NCI-H1105 treated with DMSO at 0.1 percent for 48 hours (cell line): ENCODE data around the gene AKAP8.
"Not testable (repeated sequence)": the region's sequence is repeated elsewhere in the genome, so short reads cannot be mapped to it uniquely, and the experiment has no call there.

Experiments used
- DNase-seq: peaks from one replicate; lab custom pipeline; 2025; lab: John Stamatoyannopoulos, UW

Gene AKAP8

DNA sequence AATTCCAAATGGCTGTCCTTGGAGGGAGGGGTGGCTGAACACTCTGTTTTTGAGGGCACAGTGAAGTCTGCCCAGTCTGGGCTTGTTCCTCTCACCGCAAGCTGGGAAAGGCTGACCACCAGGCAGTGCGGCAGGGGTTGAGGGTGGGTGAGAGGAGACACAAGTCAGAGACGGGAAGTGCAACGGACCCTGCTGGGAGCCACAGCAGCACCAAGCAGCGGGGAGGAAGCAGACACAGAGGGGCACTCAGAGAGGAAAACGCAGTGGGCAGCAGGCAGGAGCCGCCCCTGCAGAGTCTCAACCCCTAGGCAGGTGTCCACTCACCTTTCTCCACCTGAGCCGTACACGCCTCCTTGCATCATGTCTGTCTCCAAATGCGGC, 23.6 kb upstream of the AKAP8 start:
- DNase-seq: no peak

DNA sequence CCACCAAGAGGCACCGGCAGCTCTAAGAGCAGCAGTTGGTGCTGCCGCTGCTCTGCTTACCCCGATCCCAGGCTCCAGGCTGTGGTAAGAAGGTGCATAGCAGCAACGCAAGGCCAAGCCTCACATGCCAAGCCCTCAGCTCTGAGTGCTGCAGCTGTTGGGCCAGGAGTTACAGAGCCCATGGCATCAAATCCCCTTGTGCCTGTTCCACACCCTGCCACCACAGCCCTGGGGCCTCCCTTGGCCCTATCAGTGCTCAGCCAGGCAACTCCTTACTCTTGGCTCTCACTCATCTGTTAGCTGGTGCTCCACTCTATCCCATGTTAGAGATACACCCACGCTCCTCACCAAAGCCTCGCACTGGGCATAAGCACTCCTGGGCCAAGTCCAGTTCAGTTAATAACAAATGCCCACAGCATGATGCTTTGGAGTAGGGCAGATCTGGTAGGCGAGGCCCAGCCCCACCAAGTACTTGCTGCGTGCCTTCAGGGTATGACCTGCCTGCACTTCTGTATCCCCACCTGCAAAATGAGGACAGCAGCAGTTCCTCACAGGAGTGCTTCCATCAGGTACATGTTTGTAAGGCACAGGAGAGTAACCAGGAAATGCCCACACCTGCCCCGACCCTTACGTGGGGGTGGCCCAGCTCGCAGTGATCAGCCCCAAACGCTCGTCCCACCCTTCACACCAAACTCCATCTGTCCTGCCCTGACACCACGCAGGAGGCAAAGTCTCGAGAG, 23.0 kb upstream of the AKAP8 start:
- DNase-seq: no peak

- no peak for DNase-seq
These were observed 21.8 kb upstream of the AKAP8 start for GRCh38 chr19:15401397-15401710.

- DNase-seq: no peak
These were observed 21.2 kb upstream of the AKAP8 start for GRCh38 chr19:15400521-15401396.

GRCh38 chr19:15399635-15400034, 20.0 kb upstream of the AKAP8 start:
- no peak for DNase-seq

GRCh38 chr19:15399234-15399515, 19.6 kb upstream of the AKAP8 start:
- DNase-seq: no peak

GRCh38 chr19:15398501-15399233, 19.1 kb upstream of the AKAP8 start:
- no peak for DNase-seq

GRCh38 chr19:15397782-15398181, 18.2 kb upstream of the AKAP8 start:
- no peak for DNase-seq

- no peak for DNase-seq
These were observed 17.6 kb upstream of the AKAP8 start for GRCh38 chr19:15397236-15397635.

DNA sequence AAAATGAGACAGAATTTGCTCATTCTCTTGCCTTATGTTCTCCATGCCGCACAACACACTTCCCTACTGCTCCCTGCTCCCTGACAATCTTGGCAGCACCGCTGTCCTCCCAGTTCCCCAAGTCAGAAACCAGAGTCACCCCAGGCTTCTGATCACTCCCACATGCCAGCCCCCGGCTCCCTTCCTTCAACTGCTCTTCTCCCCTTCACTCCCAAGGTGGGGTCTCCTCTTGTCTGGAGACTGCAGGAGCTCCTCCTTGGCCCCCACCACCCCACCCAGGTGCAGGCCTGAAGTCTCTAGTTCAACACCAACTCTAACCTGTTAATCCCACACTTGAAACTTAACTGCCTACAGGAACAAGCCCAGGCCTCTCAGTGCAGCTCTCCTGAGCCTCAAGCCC, 16.8 kb upstream of the AKAP8 start:
- no peak for DNase-seq

GRCh38 chr19:15395251-15395650, 15.7 kb upstream of the AKAP8 start:
- not testable (repeated sequence) for DNase-seq

- DNase-seq: no peak
These were observed 14.8 kb upstream of the AKAP8 start for GRCh38 chr19:15394426-15394825.

DNA sequence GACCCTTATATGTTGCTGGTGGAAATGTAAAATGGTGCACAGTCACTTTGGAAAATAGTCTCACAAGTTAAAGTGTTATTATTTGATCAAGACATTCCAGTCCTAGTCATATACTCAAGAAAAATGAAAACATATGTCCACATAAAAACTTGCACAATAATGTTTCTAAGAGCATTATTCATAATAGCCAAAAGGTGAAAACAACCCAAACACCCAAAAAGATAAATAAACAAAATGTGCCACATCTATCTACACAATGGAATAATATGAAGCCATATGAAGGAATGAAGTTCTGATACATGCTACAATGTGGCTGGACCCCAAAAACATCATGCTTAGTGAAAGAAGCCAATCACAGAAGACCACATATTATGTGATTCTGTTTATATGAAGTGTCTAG, 14.4 kb upstream of the AKAP8 start:
- DNase-seq: no peak

- no peak for DNase-seq
These were observed 11.2 kb upstream of the AKAP8 start for GRCh38 chr19:15390814-15391213.

GRCh38 chr19:15381864-15382263, 2.3 kb upstream of the AKAP8 start:
- DNase-seq: no peak

- DNase-seq: no peak
These were observed 1.8 kb upstream of the AKAP8 start for GRCh38 chr19:15381429-15381828.

- peak; percentile 84 for DNase-seq
These were observed 536 bp upstream of the AKAP8 start for GRCh38 chr19:15379999-15380647.

GRCh38 chr19:15378534-15379082, 979 bp downstream of the AKAP8 start:
- peak; percentile 10 for DNase-seq

DNA sequence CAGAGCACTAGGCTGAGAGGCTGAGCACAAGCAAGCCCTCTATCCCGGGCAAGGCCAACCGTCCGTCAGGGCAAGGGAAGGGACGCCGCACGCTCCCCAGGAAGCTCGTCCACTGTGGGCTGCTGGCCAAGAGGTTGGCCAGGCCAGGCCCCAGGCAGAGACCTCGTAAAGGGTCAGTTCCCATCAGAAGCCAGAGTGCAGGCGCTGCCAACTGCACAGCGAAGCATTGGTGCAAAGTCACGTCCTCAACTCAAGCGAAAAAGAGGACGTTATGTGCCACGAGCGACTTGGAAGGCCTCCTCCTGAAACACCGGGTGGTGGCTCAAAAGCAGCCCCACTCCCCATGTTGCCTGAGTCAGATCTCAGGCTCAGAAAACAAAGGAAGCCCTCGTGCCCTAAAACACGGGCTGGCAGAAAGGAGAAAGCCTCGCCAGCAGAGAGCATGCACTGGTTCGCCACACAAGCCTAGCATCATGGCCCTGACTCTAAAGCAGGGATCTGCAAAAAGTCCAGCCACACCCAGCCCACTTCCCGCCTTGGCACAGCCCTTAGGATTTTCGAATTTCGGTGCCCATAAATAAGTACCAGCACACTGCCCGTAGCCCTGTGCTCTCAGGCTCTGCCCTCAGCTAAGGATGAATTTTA, 4.7 kb downstream of the AKAP8 start:
- no peak for DNase-seq

DNA sequence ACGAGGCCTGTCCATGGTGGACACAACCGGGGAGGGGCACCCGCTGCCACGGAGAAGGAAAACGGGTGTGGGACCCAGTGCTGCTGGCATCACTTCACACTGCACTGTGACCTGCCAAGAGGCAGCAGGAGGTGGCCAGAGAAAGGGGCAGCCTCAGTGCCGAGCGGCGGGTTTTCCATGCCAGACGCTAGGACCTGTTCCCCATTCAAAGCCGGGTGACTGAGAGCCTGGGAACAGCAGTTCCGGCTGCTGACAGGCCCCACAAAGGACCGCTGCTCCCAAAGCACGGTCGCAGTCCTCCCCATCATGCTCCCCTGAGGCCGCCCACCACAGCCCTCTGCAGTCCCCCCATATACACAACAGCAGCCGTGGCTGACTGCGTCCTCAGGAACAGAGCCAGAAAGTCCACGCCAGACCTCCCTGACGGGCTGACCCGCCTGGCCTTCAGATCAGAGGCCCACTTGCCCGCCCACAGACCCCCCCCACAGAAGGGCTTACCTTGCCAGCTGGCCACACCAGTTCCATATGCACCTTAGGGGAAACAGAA, 5.4 kb downstream of the AKAP8 start:
- DNase-seq: no peak

DNA sequence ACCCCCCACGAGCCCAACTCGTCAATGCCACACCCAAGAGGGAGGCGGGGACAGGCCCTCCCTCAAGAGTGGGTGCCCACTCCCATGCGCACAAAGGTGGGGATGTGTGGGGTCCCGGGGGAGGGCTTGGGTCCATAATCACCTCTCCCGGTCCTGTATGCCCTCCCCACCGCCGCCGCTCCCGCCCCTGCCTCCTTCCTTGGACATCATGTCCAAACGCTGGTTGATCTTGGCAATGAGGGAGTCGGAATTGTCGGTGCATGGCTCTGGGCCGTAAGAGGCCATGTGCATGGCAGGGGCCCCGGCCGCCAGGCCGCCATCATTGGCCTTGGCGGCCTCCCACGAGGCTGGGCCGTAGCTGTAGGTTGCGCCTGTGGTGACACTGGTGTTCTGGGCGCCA, 5.9 kb downstream of the AKAP8 start:
- DNase-seq: no peak

DNA sequence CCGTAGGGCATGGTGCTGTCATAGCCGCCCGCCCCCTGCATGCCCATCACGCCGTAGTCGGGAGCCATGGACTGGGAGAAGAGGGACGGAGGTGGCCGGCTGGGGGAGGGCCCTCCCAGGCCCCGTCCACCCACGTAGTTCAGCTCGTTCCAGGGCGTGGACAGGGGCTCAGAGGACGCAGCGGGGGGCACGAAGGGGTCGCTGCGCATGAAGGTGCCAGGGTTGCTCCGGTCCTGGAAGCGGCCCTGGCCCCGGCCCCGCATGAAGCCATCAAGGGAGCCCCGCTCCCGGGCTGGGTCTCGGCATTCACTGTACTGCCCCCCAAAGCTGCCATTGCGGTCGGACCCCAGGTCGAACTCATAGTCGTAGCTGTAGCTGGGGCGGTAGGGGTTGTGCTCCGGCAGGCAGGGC, 6.7 kb downstream of the AKAP8 start:
- DNase-seq: no peak
